PFSK-1 (cell line): ENCODE data around the gene SLC1A2.

Experiments
- POLR2AphosphoS5 ChIP-seq: IDR thresholded peaks from 2 replicates; pipeline ENCODE4 v1.6.1; 2012; ENCODE audit warnings: low read depth, mild to moderate bottlenecking, control low read depth, low read length, moderate library complexity
- REST ChIP-seq, 2 experiments: IDR thresholded peaks; 2 replicates each; pipeline versions ENCODE4 v1.6.1 to v1.8.0; 2011 to 2012; ENCODE audit warnings: low read depth in 2 of 2, low read length in 2 of 2, control low read depth in 1 of 2, inconsistent platforms in 1 of 2, mild to moderate bottlenecking in 1 of 2, moderate library complexity in 1 of 2; ENCODE audit not compliant: insufficient read depth in 1 of 2
- TAF1 ChIP-seq: IDR thresholded peaks from 2 replicates; pipeline ENCODE4 v1.6.1; 2012; ENCODE audit warnings: low read length, control low read depth, borderline replicate concordance; ENCODE audit not compliant: insufficient read depth

- no peak for TF ChIP-seq POLR2AphosphoS5
- TF ChIP-seq REST (IDR thresholded peaks at IDR 0.05; ENCODE audit: insufficient read depth in 1 of 2, low read depth in 2 of 2, low read length in 2 of 2): 0 out of 4 replicates have a peak, but pooled peaks of 1 of the 2 experiments have one; percentile 16
- no peak for TF ChIP-seq TAF1
Observed at GRCh38 chr11:35321532-35322317, 97.6 kb downstream of the SLC1A2 start.
